Pancreas (tissue), 10 donors: ENCODE data around the gene DTYMK. TPM values are rescaled to one million over a fixed set of nuclear protein-coding genes. Genes with fewer than 3 reads are reported as not detected.

ENCODE experiments used
- ATAC-seq, 4 donors: fragments of 200-7000 bp; cut with Tn5 transposase; one replicate each; pipeline versions ENCODE4 v1.8.0 to v1.9.1; 2020; ENCODE audit warnings: mild to moderate bottlenecking in 4 of 4, moderate library complexity in 4 of 4
- DNase-seq, 6 donors: peaks; one replicate each; pipeline ENCODE4 v3.0.0-alpha.2; 2020
- FAIRE-seq: peaks from 2 replicates; lab custom pipeline; 2012; peaks lifted over from hg19 to GRCh38; lab: Jason Lieb, UNC
- H3K27ac ChIP-seq, 4 donors: fragments of 200-600 bp; sonication (generic); 1 replicate in 3 of 4; 2 replicates in 1 of 4; pipeline versions ENCODE4 v1.5.0 to v1.8.0; 2020
- H3K27me3 ChIP-seq, 4 donors: fragments of 200-600 bp; one replicate each; pipeline ENCODE4 v1.8.0; 2021
- H3K36me3 ChIP-seq, 3 donors: fragments of 200-600 bp; sonication (generic) in 1 of 3; one replicate each; pipeline versions ENCODE4 v1.5.0 to v1.8.0; 2020 to 2021
- H3K4me1 ChIP-seq, 3 donors: fragments of 200-600 bp; one replicate each; pipeline ENCODE4 v1.8.0; 2021
- H3K4me3 ChIP-seq, 4 donors: fragments of 200-600 bp; sonication (generic) in 2 of 4; one replicate each; pipeline versions ENCODE4 v1.5.0 to v1.8.0; 2020 to 2021
- H3K9me3 ChIP-seq, 4 donors: fragments of 200-600 bp; one replicate each; pipeline ENCODE4 v1.8.0; 2021
- CTCF ChIP-seq, 4 donors: fragments of 200-600 bp; sonication (generic) in 3 of 4; IDR thresholded peaks; one replicate each; pipeline versions ENCODE4 v1.5.0 to v1.8.0; 2021; ENCODE audit warnings: antibody characterized with exemption in 4 of 4
- WGBS, 2 donors: extraction: QIAGEN DNeasy Blood & Tissue Kit; methylation state at CpG; one replicate each; pipeline ENCODE4 v1.1.7; 2013; 5-methylcytosine and 5-hydroxymethylcytosine counted together
- intact Hi-C, 3 donors: fragments of 100-400 bp; cut with DNase I; formaldehyde crosslinking; loops; one replicate each; pipeline versions ENCODE4 v1.11.1 to v1.14.2; 2022
- polyA plus RNA-seq, 2 donors: library from polyadenylated mRNA; stranded (reverse); fragments of 200-250 nt; gene quantifications; one replicate each; pipeline ENCODE4 v1.2.3, GENCODE V29; 2013
- total RNA-seq, 6 donors: library from RNA; stranded (reverse); fragmentation: NEBNext Ultra II Directional in 4 of 6; extraction: Animal tissue kit (Norgen Biotek cat#: 25700) in 4 of 6; gene quantifications; one replicate each; pipeline versions ENCODE4 v1.2.1 to v1.2.4, GENCODE V29; 2021 to 2023
- donor health status: healthy with polysubstance abuse.
- donor health status: DM: no; HTN: no; CAD: no; lungs with moderate emphysema.
- donor health status: DM: no; HTN: no; CAD: no.
- donor health status: control.
- donor health status: control.
- donor health status: Bipolar disorder and iron deficiency.
- donor health status: DM: yes; HTN: yes; CAD: no.
- donor health status: DM: no; HTN: no; CAD: no.
- donor health status: DM: no; HTN: no; CAD: no.
- donor health status: DM: yes; HTN: yes; CAD: no.

The DTYMK gene
- total and polyA plus RNA-seq, 8 donors: 3.7 to 11.0 (median 8.4) TPM

- WGBS, 2 donors: 93 to 97% methylated on average over 6 of the region's 6 CpGs
- Histone ChIP-seq H3K4me3 (no peak overlapping the region), H3K27ac (no peak overlapping the region), H3K36me3 (peaks cover 0 to 7% (median 0%) of the 10 kb centered on the region in 3 donors), H3K9me3 (no peaks in the 10 kb centered on the region), H3K4me1 (peaks cover 0 to 10% (median 7%) of the 10 kb centered on the region in 3 donors), H3K27me3 (no peaks in the 10 kb centered on the region)
- ATAC-seq (no peak), DNase-seq (peak in 1 of 6 donors; percentile 27), FAIRE-seq (no peak)
- TF ChIP-seq CTCF (IDR thresholded peaks at IDR 0.05): no peak
- intact Hi-C loops: no loop called here
These were observed 5.8 kb upstream of the DTYMK start for GRCh38 chr2:241692448-241692847.

- Histone ChIP-seq H3K36me3 (peaks cover 0 to 7% (median 0%) of the 10 kb centered on the region in 3 donors), H3K4me1 (peaks cover 0 to 17% (median 7%) of the 10 kb centered on the region in 3 donors), H3K4me3 (no peak overlapping the region), H3K9me3 (no peaks in the 10 kb centered on the region), H3K27ac (no peak overlapping the region), H3K27me3 (no peaks in the 10 kb centered on the region)
- no peak for TF ChIP-seq CTCF (IDR thresholded peaks at IDR 0.05)
- ATAC-seq: no peak
- FAIRE-seq: no peak
- WGBS, 2 donors: 83 to 86% methylated on average over 6 of the region's 6 CpGs
- DNase-seq: peak in 1 of 6 donors; percentile 31
- intact Hi-C loops: no loop called here
These were observed 3.6 kb upstream of the DTYMK start for GRCh38 chr2:241690202-241690717.

- intact Hi-C loops: no loop called here
- FAIRE-seq (no peak), ATAC-seq (no peak), DNase-seq (no peak)
- no peak for TF ChIP-seq CTCF (IDR thresholded peaks at IDR 0.05)
- H3K4me3 ChIP-seq: no peak overlapping the region
- H3K27me3 ChIP-seq: no peaks in the 10 kb centered on the region
- peaks cover 0 to 17% (median 7%) of the 10 kb centered on the region in 3 donors for H3K4me1 ChIP-seq
- peaks cover 0 to 7% (median 0%) of the 10 kb centered on the region in 3 donors for H3K36me3 ChIP-seq
- 71 to 79% methylated on average over 10 of the region's 10 CpGs for WGBS, 2 donors
- no peaks in the 10 kb centered on the region for H3K9me3 ChIP-seq
- H3K27ac ChIP-seq: no peak overlapping the region
These were observed 2.7 kb upstream of the DTYMK start for GRCh38 chr2:241689306-241689705.

GRCh38 chr2:241686324-241686649, 328 bp downstream of the DTYMK start:
- intact Hi-C loops: no loop called here
- no peaks in the 10 kb centered on the region for H3K27me3 ChIP-seq
- ATAC-seq: peak in 3 of 4 donors; percentile 0 to 2 (median 2)
- FAIRE-seq: no peak
- no peak for TF ChIP-seq CTCF (IDR thresholded peaks at IDR 0.05)
- peak overlapping the region in 3 of 4 donors; percentile 44 to 98 (median 49) for H3K27ac ChIP-seq
- peaks cover 0 to 17% (median 7%) of the 10 kb centered on the region in 3 donors for H3K4me1 ChIP-seq
- 0 to 1% methylated on average over 35 to 37 of the region's 37 CpGs for WGBS, 2 donors
- DNase-seq: peak in 1 of 6 donors; percentile 64
- no peaks in the 10 kb centered on the region for H3K36me3 ChIP-seq
- H3K9me3 ChIP-seq: no peaks in the 10 kb centered on the region
- H3K4me3 ChIP-seq: peak overlapping the region; percentile 60 to 96 (median 94)

GRCh38 chr2:241680827-241681599, 5.6 kb downstream of the DTYMK start:
- Histone ChIP-seq H3K4me3 (no peak overlapping the region), H3K4me1 (peaks cover 0 to 6% (median 0%) of the 10 kb centered on the region in 3 donors), H3K9me3 (no peaks in the 10 kb centered on the region), H3K27ac (no peak overlapping the region), H3K27me3 (no peaks in the 10 kb centered on the region), H3K36me3 (peaks cover 0 to 11% (median 0%) of the 10 kb centered on the region in 3 donors)
- TF ChIP-seq CTCF (IDR thresholded peaks at IDR 0.05): no peak
- DNase-seq: peak in 1 of 6 donors; percentile 4
- ATAC-seq: peak in 1 of 4 donors; percentile 52
- no peak for FAIRE-seq
- WGBS, 2 donors: 87 to 89% methylated on average over 14 of the region's 14 CpGs
- intact Hi-C loops: no loop called here
